Measurements from ENCODE around the gene STAG1. TPM values are rescaled to one million over a fixed set of nuclear protein-coding genes. Genes with fewer than 3 reads are reported as not detected.

STAG1 gene
- polyA plus RNA-seq, 1 of the 3 experiments (the other 2 are of a cell fraction), result 5.5 TPM

DNA sequence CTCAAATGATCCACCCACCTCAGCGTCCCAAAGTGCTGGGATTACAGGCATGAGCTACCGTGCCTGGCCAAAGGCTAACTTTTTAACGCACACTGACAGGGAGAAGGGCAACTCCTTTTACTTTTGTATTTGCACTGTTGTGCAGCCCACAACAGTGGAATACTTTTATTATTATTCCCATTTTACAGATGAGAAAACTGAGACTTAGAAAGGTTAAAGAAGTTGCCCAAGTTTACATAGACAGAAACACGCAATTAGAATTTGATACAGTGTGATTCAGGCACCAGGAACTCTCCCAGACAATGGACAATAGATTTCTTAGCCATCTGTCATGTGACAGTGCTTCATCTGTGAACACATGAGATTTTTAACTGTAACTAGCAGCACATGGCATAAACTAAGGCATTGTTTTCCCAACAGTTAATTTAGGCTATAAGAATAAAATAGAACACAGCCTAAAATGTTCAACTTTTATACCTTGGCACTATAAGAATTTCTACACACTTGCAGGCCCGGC, 18.8 kb downstream of the STAG1 start:
- over 99% methylated on average over 5 of the region's 5 CpGs for WGBS (ENCODE audit: low lambda C conversion rate)

More for the DNA sequence above, 18.8 kb downstream of the STAG1 start:
- ChIA-PET POLR2A (no interaction called here), CTCF (no interaction called here)
- DNase-seq, result no peak
- Histone ChIP-seq H3K27ac (ENCODE audit: low read depth in 2 of 2, low read length in 1 of 2) (no peak overlapping the region), H3K27me3 (ENCODE audit: insufficient read depth) (no peaks in the 10 kb centered on the region), H3K4me2 (no peak overlapping the region), H3K9me3 (no peaks in the 10 kb centered on the region), H3K4me1 (ENCODE audit: control insufficient read depth in 1 of 2, insufficient read depth in 2 of 2, low read depth in 1 of 2, low read length in 1 of 2) (peaks cover 2 to 7% of the 10 kb centered on the region in 2 experiments), H3K9ac (no peak overlapping the region), H4K20me1 (ENCODE audit: insufficient read depth) (peaks cover 58% of the 10 kb centered on the region), H3K9me2 (no peaks in the 10 kb centered on the region), H3K4me3 (ENCODE audit: low read depth in 2 of 2, low read length in 1 of 2) (no peak overlapping the region), H3K79me2 (ENCODE audit: insufficient read depth) (peaks cover 99% of the 10 kb centered on the region), H3K36me3 (replicated peaks in 1 of 2; ENCODE audit: control insufficient read depth in 1 of 2, insufficient read depth in 2 of 2, low read length in 1 of 2) (peaks cover 0 to 5% of the 10 kb centered on the region in 2 experiments), H2AFZ (ENCODE audit: low read depth) (no peak overlapping the region), H3F3A (replicated peaks; ENCODE audit: insufficient read depth) (peaks cover 5% of the 10 kb centered on the region)
- TF ChIP-seq, protein P1, sequence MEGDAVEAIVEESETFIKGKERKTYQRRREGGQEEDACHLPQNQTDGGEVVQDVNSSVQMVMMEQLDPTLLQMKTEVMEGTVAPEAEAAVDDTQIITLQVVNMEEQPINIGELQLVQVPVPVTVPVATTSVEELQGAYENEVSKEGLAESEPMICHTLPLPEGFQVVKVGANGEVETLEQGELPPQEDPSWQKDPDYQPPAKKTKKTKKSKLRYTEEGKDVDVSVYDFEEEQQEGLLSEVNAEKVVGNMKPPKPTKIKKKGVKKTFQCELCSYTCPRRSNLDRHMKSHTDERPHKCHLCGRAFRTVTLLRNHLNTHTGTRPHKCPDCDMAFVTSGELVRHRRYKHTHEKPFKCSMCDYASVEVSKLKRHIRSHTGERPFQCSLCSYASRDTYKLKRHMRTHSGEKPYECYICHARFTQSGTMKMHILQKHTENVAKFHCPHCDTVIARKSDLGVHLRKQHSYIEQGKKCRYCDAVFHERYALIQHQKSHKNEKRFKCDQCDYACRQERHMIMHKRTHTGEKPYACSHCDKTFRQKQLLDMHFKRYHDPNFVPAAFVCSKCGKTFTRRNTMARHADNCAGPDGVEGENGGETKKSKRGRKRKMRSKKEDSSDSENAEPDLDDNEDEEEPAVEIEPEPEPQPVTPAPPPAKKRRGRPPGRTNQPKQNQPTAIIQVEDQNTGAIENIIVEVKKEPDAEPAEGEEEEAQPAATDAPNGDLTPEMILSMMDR (IDR thresholded peaks at IDR 0.05), result no peak
- TF ChIP-seq SMC3 (IDR thresholded peaks at IDR 0.05; ENCODE audit: low read depth, low read length), result no peak
- TF ChIP-seq RFX5 (IDR thresholded peaks at IDR 0.05; ENCODE audit: low read length), result no peak
- TF ChIP-seq, protein P2, sequence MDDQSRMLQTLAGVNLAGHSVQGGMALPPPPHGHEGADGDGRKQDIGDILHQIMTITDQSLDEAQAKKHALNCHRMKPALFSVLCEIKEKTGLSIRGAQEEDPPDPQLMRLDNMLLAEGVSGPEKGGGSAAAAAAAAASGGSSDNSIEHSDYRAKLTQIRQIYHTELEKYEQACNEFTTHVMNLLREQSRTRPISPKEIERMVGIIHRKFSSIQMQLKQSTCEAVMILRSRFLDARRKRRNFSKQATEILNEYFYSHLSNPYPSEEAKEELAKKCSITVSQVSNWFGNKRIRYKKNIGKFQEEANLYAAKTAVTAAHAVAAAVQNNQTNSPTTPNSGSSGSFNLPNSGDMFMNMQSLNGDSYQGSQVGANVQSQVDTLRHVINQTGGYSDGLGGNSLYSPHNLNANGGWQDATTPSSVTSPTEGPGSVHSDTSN (IDR thresholded peaks at IDR 0.05), result no peak
- TF ChIP-seq, protein P3, sequence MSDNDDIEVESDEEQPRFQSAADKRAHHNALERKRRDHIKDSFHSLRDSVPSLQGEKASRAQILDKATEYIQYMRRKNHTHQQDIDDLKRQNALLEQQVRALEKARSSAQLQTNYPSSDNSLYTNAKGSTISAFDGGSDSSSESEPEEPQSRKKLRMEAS (IDR thresholded peaks at IDR 0.05; ENCODE audit: low read depth), result no peak
- no peak for TF ChIP-seq NRF1 (IDR thresholded peaks at IDR 0.05; ENCODE audit: low read depth, low read length)
- TF ChIP-seq FOXJ3 (CRISPR knock-in tag; IDR thresholded peaks at IDR 0.05), result no peak
- no peak for TF ChIP-seq CHD2 (IDR thresholded peaks at IDR 0.05; ENCODE audit: low read length, partially characterized antibody)
- no peak for TF ChIP-seq RAD21 (IDR thresholded peaks at IDR 0.05; ENCODE audit: low read length)
- no peak for TF ChIP-seq TEAD4 (IDR thresholded peaks at IDR 0.05; ENCODE audit: borderline replicate concordance, insufficient read depth)
- TF ChIP-seq, protein P4, sequence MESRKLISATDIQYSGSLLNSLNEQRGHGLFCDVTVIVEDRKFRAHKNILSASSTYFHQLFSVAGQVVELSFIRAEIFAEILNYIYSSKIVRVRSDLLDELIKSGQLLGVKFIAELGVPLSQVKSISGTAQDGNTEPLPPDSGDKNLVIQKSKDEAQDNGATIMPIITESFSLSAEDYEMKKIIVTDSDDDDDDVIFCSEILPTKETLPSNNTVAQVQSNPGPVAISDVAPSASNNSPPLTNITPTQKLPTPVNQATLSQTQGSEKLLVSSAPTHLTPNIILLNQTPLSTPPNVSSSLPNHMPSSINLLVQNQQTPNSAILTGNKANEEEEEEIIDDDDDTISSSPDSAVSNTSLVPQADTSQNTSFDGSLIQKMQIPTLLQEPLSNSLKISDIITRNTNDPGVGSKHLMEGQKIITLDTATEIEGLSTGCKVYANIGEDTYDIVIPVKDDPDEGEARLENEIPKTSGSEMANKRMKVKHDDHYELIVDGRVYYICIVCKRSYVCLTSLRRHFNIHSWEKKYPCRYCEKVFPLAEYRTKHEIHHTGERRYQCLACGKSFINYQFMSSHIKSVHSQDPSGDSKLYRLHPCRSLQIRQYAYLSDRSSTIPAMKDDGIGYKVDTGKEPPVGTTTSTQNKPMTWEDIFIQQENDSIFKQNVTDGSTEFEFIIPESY (IDR thresholded peaks at IDR 0.05; ENCODE audit: borderline replicate concordance, low read depth), result no peak
- TF ChIP-seq RCOR1 (IDR thresholded peaks at IDR 0.05; ENCODE audit: low read length), result no peak
- TF ChIP-seq JUND (IDR thresholded peaks at IDR 0.05), result no peak
- no peak for TF ChIP-seq TAF1 (IDR thresholded peaks at IDR 0.05; ENCODE audit: borderline replicate concordance, low read depth, low read length)
